GM11168 (cell line): ENCODE results near the gene NACAD.

Source experiments
- in situ Hi-C: fragments of 300-500 bp; cut with MboI; formaldehyde crosslinking; loops from one replicate; pipeline ENCODE4 v1.12.0; 2022; ENCODE audit warnings: low sequenced_read_pairs; ENCODE audit not compliant: unreplicated experiment

Gene NACAD

GRCh38 chr7:45077579-45077978 is 11.2 kb downstream of the NACAD start:
- in situ Hi-C loops: no loop called here

DNA sequence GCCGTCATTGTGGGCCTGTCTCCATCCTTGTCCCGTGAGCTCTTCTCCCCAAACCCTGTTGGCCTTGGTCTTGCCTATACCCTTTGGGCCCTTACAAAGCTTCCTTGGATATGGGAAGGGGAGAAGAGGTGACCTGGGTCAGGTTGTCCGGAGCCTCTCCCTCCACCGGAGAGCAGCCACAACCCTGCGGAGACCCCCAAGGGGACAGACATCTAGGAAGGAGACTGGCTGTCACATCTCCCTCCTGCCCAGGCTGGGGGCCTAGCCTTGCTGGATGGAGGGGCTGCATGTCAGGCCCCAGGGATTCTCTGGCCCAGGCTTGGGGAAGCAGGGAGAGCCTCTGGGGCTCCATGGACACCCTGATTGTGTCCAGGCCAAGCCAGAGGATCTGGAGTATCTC is 11.8 kb downstream of the NACAD start:
- in situ Hi-C loops: no loop called here

DNA sequence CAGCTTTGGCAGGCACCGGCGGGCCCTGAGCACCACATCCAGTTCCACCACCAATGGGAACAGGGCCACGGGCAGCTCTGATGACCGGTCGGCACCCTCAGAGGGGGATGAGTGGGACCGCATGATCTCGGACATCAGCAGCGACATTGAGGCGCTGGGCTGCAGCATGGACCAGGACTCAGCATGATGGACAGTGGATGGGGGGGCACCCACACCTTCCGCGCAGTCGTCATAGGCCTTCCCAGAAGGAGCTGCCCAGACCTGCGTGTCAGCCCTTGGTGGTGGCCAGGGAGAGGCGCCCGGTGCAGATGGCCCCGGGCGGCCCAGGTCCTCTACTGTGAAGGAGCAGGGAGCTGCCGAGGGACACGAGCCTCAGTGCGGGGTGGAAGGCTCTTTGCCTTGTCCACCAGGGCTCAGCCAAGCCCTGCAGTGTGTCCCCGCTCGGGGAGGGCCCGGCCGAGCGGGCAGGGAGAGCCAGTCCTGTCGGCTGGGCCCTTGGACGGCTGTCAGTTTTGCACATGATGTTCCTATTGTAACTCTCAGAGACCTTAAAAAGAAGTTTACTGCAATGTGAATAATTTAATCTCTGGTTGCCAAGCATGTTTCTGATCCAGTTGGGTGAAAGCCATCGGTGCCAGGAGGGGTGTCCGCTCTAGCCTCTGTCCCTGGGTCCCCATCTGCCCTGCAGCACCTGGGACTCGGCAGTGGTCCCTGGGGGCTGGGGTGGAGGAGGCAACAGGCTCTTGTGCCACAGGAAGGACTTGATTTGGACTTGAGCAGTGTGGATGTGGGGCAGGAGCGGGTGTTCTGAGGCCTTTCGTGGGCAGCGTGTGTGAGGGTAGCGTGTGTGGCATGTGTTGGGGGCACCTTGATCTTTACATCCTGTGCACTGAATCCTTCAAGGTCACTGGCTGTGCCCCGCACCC is 12.6 kb downstream of the NACAD start:
- in situ Hi-C loops: no loop called here

- in situ Hi-C loops: no loop called here
Measured at GRCh38 chr7:45075355-45075644, 13.5 kb downstream of the NACAD start.

DNA sequence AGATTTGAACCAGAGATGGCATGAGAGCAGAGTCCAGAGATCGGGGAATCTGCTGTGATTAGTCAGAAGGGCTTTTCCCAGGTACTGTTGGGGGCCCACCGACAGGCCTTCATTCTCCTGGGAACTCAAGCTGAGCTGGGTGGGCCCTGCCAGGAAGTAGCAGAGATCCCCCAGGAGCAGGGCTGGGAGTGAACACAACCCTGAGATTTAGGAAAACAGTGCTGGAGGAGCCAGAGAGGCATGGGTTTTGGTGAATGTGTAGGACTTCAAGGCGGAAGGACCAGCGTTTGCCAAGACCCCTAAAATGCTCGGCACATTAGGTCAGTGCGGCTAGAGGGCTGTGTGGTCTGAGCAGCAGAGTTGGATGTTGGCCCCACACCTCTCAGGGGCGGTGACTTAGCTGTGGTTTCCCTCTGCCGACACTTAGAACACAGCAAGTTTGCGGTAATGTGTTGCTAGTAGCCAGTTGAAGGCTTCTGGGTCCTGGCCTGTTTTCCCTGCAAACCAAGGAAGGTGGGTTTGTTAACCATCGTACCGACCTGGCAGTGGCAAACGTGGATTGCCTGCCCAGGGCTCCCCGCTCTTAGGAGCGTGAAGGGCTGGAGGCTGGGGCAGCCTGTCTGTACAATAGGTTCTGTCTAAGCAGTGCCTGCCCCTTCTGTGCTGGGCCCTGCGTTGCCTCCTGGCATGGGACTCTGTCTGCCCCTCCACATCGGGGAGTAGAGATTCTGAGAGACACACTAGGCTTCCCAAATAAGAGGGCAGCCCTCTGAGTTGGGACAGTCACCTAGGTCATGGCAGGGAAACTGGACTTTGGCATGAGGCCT is 14.0 kb downstream of the NACAD start:
- in situ Hi-C loops: no loop called here

- in situ Hi-C loops: no loop called here
Measured at GRCh38 chr7:45073786-45074527, 14.8 kb downstream of the NACAD start.

- in situ Hi-C loops: no loop called here
Measured at GRCh38 chr7:45073031-45073785, 15.6 kb downstream of the NACAD start.

GRCh38 chr7:45072131-45073030 is 16.4 kb downstream of the NACAD start:
- in situ Hi-C loops: no loop called here

GRCh38 chr7:45071528-45071927 is 17.2 kb downstream of the NACAD start:
- in situ Hi-C loops: no loop called here

DNA sequence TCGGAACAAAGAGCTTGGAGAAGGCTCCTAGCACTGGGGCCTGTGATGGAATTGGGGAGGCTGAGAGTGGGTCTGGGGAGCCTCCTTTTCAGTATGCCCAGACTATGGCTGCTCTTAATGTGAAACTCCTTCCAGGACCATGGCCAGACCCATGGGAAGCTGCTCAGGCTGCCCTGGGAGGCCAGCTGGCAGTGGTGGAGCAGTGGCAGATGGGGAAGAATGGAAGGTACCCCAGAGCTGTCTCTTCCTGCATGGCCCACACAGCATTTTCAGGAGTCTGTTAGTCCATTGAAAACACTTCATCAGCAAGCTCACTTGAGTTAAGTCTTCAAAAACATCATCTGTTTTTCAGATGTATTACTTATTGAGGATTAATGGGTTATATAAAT is 18.5 kb downstream of the NACAD start:
- in situ Hi-C loops: no loop called here

DNA sequence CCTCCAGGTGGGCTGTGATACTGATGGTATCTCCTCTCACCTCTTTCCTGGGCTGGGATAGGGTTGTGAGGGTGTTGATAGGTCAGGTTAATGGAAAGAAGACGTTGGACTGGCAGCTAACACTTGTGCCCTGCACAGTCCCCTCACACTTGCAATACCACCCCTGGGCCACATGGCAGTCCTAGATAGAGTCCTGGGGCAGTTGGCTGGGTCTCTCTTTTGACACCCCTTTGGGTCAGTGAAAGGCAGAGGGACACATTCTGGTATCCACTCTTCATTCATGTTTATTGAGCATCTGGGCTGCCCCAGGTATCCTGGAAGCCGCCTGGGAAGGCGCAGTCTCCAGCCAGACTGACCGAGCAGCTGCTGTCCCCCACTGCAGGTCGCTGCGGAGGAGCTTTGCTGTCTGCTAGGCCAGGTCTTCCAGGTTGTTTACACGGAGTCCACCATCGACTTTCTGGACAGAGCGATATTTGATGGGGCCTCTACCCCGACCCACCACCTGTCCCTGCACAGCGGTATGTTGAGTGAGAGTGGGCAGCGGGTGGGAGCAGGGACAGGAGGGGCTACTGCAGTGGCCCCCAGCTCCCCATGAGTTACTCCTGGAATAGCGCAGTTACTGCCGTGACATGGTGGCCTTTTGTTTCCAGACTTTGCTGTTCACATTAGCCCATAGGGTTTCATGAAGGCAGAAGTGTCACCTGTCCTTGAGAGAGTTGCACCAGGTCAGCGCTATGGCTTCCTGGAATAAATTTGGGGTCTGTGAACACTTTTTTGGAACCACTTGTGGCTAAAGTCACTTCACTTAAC is 19.1 kb downstream of the NACAD start:
- in situ Hi-C loops: no loop called here

- in situ Hi-C loops: no loop called here
Measured at GRCh38 chr7:45068236-45069023, 20.3 kb downstream of the NACAD start.

- in situ Hi-C loops: no loop called here
Measured at GRCh38 chr7:45067582-45067981, 21.2 kb downstream of the NACAD start.

GRCh38 chr7:45066409-45066808 is 22.4 kb downstream of the NACAD start:
- in situ Hi-C loops: no loop called here

GRCh38 chr7:45065031-45065995 is 23.5 kb downstream of the NACAD start:
- in situ Hi-C loops: no loop called here

GRCh38 chr7:45064047-45064725 is 24.6 kb downstream of the NACAD start:
- in situ Hi-C loops: no loop called here
